ENCODE results near the gene JSRP1.

Gene JSRP1

GRCh38 chr19:2268861-2269243, 12.6 kb upstream of the JSRP1 start:
- Histone ChIP-seq H3K27me3 (replicated peaks) (no peaks in the 10 kb centered on the region), H3K36me3 (replicated peaks) (peaks cover 28% of the 10 kb centered on the region), H3K4me3 (ENCODE audit: low read depth, low read length) (peak overlapping the region; percentile 62), H3K27ac (peak overlapping the region; percentile 47)
- in situ Hi-C loops (cut with HindIII; ENCODE audit: low pct_ligation_motif_present, low sequenced_read_pairs): no loop called here
- TF ChIP-seq, protein P1, sequence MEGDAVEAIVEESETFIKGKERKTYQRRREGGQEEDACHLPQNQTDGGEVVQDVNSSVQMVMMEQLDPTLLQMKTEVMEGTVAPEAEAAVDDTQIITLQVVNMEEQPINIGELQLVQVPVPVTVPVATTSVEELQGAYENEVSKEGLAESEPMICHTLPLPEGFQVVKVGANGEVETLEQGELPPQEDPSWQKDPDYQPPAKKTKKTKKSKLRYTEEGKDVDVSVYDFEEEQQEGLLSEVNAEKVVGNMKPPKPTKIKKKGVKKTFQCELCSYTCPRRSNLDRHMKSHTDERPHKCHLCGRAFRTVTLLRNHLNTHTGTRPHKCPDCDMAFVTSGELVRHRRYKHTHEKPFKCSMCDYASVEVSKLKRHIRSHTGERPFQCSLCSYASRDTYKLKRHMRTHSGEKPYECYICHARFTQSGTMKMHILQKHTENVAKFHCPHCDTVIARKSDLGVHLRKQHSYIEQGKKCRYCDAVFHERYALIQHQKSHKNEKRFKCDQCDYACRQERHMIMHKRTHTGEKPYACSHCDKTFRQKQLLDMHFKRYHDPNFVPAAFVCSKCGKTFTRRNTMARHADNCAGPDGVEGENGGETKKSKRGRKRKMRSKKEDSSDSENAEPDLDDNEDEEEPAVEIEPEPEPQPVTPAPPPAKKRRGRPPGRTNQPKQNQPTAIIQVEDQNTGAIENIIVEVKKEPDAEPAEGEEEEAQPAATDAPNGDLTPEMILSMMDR (IDR thresholded peaks at IDR 0.05; ENCODE audit: low read depth, low read length, missing control alignments): no peak
- no peak for DNase-seq

- DNase-seq: no peak
- peaks cover 24% of the 10 kb centered on the region for H3K36me3 ChIP-seq (replicated peaks)
- H3K27ac ChIP-seq: no peak overlapping the region
- in situ Hi-C loops (cut with HindIII; ENCODE audit: low pct_ligation_motif_present, low sequenced_read_pairs): no loop called here
- TF ChIP-seq, protein P1 (IDR thresholded peaks at IDR 0.05; ENCODE audit: low read depth, low read length, missing control alignments): no peak
- H3K4me3 ChIP-seq (ENCODE audit: low read depth, low read length): peak overlapping the region; percentile 62
- no peaks in the 10 kb centered on the region for H3K27me3 ChIP-seq (replicated peaks)
Measured at GRCh38 chr19:2268480-2268830, 12.2 kb upstream of the JSRP1 start.

DNA sequence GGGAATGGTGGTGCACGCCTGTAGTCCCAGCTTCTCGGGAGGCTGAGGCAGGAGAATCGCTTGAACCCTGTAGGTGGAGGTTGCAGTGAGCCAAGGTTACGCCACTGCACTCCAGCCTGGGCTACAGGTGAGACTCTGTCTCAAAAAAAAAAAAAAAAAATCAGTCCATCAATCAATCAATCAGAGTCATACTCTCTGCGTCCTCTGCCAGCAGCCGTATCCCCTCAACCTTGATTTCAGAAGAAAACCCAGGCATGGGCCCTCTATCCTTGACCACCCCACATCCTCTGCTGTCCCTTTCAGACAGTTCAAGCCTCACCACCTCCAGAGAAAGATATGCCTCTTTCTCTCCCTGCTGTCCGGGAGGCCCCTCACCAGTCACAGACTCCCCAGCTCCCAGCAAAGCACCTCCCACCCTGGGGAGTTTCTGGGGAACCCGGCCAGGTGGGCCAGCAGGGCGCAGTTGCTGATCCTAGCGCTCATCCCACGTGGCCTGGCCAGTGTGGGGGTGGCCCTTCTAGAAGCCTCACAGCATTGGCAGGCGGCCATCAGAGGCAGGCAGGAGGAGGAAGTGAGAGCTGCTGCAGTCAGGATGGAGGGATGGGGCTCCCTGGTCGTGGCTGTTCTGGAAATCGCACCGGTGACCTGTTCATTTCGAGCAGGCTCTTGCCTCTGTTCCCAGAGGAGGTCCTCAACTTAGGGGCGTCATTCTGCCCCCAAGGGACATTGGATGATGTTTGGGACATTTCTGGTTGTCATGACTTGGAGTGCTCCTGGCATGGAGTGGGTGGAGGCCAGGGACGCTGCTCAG, 10.2 kb upstream of the JSRP1 start:
- H3K27ac ChIP-seq: no peak overlapping the region
- in situ Hi-C loops (cut with HindIII; ENCODE audit: low pct_ligation_motif_present, low sequenced_read_pairs): no loop called here
- peak; percentile 74 for DNase-seq
- peaks cover 6% of the 10 kb centered on the region for H3K36me3 ChIP-seq (replicated peaks)
- TF ChIP-seq, protein P1 (IDR thresholded peaks at IDR 0.05; ENCODE audit: low read depth, low read length, missing control alignments): no peak
- H3K27me3 ChIP-seq (replicated peaks): no peaks in the 10 kb centered on the region
- H3K4me3 ChIP-seq (ENCODE audit: low read depth, low read length): no peak overlapping the region

DNA sequence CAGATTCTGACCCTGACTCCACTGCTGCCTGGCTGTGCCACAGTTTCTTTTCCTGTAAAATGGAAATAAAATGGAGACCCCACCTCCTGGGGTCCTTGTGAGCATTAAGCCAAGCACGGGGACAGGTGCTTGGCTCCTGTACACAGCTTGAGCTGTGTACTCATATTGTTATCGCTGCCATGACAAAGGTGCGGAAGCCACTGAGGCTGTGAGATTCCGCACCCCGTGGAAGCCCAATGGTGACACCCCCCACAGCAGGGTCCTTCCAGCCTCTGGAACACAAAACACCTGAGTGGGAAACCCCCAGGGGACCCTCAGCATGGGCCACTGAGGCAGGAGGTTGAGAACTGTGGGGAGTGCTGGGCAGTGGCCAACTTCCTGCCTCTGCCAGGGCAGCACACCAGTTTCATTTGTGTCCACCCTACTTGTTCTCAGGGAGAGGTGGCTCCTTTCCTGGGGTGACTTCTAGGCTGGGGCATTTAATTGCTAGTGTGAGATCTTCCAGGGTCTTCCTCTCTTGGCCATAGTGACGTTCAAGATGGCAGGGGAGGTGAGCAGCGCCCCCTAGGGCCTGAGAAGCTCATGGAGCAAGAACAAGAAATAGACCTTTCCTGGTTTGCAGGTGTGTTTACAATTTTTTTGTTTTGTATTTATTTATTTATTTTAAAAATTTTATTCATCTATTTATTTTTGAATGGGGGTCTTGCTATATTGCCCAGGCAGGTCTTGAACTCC, 5.4 kb upstream of the JSRP1 start:
- DNase-seq: no peak
- H3K27ac ChIP-seq: no peak overlapping the region
- TF ChIP-seq, protein P1 (IDR thresholded peaks at IDR 0.05; ENCODE audit: low read depth, low read length, missing control alignments): peak; percentile 78
- no peaks in the 10 kb centered on the region for H3K27me3 ChIP-seq (replicated peaks)
- H3K36me3 ChIP-seq (replicated peaks): no peaks in the 10 kb centered on the region
- in situ Hi-C loops (cut with HindIII; ENCODE audit: low pct_ligation_motif_present, low sequenced_read_pairs): no loop called here
- no peak overlapping the region for H3K4me3 ChIP-seq (ENCODE audit: low read depth, low read length)

GRCh38 chr19:2260341-2260805, 4.2 kb upstream of the JSRP1 start:
- no peak overlapping the region for H3K4me3 ChIP-seq (ENCODE audit: low read depth, low read length)
- no peaks in the 10 kb centered on the region for H3K36me3 ChIP-seq (replicated peaks)
- in situ Hi-C loops (cut with HindIII; ENCODE audit: low pct_ligation_motif_present, low sequenced_read_pairs): no loop called here
- TF ChIP-seq, protein P1 (IDR thresholded peaks at IDR 0.05; ENCODE audit: low read depth, low read length, missing control alignments): no peak
- no peak for DNase-seq
- H3K27me3 ChIP-seq (replicated peaks): no peaks in the 10 kb centered on the region
- no peak overlapping the region for H3K27ac ChIP-seq
